GM12892 (cell line): ENCODE data around the gene RREB1.

Experiments
- POLR2A ChIP-seq: IDR thresholded peaks from 2 replicates; pipeline ENCODE4 v1.6.1; 2011; ENCODE audit warnings: low read depth, low read length, control low read depth
- POLR2AphosphoS5 ChIP-seq: IDR thresholded peaks from 2 replicates; pipeline ENCODE4 v1.6.1; 2011; ENCODE audit warnings: low read depth, low read length, control low read depth

GRCh38 chr6:7139835-7140470 lies 32.2 kb downstream of the RREB1 start:
- TF ChIP-seq POLR2A (no peak), POLR2AphosphoS5 (no peak)
